Activated naive CD4-positive, alpha-beta T cell treated with anti-CD3 and anti-CD28 coated beads, Interleukin-2, amount 10 ng/mL, durations not matched to agents 5 hours and 36 hours (primary cell): ENCODE data around the gene C1orf56. TPM values are rescaled to one million over a fixed set of nuclear protein-coding genes. Genes with fewer than 3 reads are reported as not detected.

ENCODE experiments used
- total RNA-seq, 2 experiments: library from RNA; stranded (reverse); gene quantifications; one replicate each; pipeline ENCODE4 v1.2.3, GENCODE V29; 2021

Gene C1orf56
- 1 to 10 TPM; 1.2 to 1.4 TPM for total RNA-seq

GRCh38 chr1:151047591-151047924 lies at the start of gene C1orf56:
TSS of gene C1orf56 (plus strand) at chr1:151047751. CDS start at chr1:151047848, 97 bp downstream.

GRCh38 chr1:151006327-151007052 lies 41.1 kb upstream of the C1orf56 start, which contains the start of gene MINDY1:
TSS of gene MINDY1 (minus strand) at chr1:151006902. CDS start at chr1:151002617, 4,285 bp downstream.

GRCh38 chr1:151008244-151009205 lies 39.0 kb upstream of the C1orf56 start, which contains the start of gene PRUNE1:
TSS of gene PRUNE1 (plus strand) at chr1:151008449. CDS start at chr1:151008633, 184 bp downstream.

GRCh38 chr1:151036356-151036755 lies 11.2 kb upstream of the C1orf56 start, which contains the start of gene BNIPL:
TSS of gene BNIPL (plus strand) at chr1:151036586. CDS start at chr1:151036726, 140 bp downstream.

GRCh38 chr1:151059109-151060006 lies 11.8 kb downstream of the C1orf56 start, which contains the start of gene CDC42SE1:
TSS of gene CDC42SE1 (minus strand) at chr1:151059622. CDS start at chr1:151055730, 3,892 bp downstream.

GRCh38 chr1:151060007-151060656 lies 12.6 kb downstream of the C1orf56 start, which contains the start of gene MLLT11:
TSS of gene MLLT11 (plus strand) at chr1:151060397. CDS start at chr1:151067225, 6,828 bp downstream.

GRCh38 chr1:151070474-151071276 lies 23.1 kb downstream of the C1orf56 start, which contains the start of gene GABPB2:
TSS of gene GABPB2 (plus strand) at chr1:151070761. CDS start at chr1:151088190, 17,429 bp downstream.

Other genes starting within 250 kb of the C1orf56 start
- gene CTSK, start 239.5 kb upstream of the C1orf56 start, total RNA-seq = 1 to 10 TPM; 6.3 to 6.9 TPM
- gene ARNT, start 171.2 kb upstream of the C1orf56 start, total RNA-seq = 10 to 100 TPM; 49.0 to 50.1 TPM
- not detected for gene CTXND2, start 160.6 kb upstream of the C1orf56 start, total RNA-seq
- gene SETDB1, start 121.4 kb upstream of the C1orf56 start, total RNA-seq = 10 to 100 TPM; 53.5 to 59.7 TPM
- gene CERS2, start 72.9 kb upstream of the C1orf56 start, total RNA-seq = 100 to 1,000 TPM; 152 to 153 TPM
- not detected for gene ANXA9, start 65.5 kb upstream of the C1orf56 start, total RNA-seq
- gene MINDY1, start 40.8 kb upstream of the C1orf56 start, total RNA-seq = 10 to 100 TPM; 37.4 to 37.7 TPM
- gene PRUNE1, start 39.3 kb upstream of the C1orf56 start, total RNA-seq = 10 to 100 TPM; 18.5 to 20.5 TPM
- gene BNIPL, start 11.2 kb upstream of the C1orf56 start, total RNA-seq = 1 to 10 TPM; 1.0 to 1.1 TPM
- 100 to 1,000 TPM; 362 to 368 TPM for gene CDC42SE1, start 11.9 kb downstream of the C1orf56 start, total RNA-seq
- 1 to 10 TPM; 4.0 to 4.1 TPM for gene MLLT11, start 12.6 kb downstream of the C1orf56 start, total RNA-seq
- 10 to 100 TPM; 27.7 to 30.6 TPM for gene GABPB2, start 23.0 kb downstream of the C1orf56 start, total RNA-seq
- gene SEMA6C, start 98.9 kb downstream of the C1orf56 start, total RNA-seq = 1 to 10 TPM; 3.6 to 3.8 TPM
- 10 to 100 TPM; 41.8 to 42.4 TPM for gene TNFAIP8L2, start 108.9 kb downstream of the C1orf56 start, total RNA-seq
- gene LYSMD1, start 118.2 kb downstream of the C1orf56 start, total RNA-seq = 1 to 10 TPM; 2.7 to 3.1 TPM
- gene SCNM1, start 118.4 kb downstream of the C1orf56 start, total RNA-seq = 10 to 100 TPM; 59.5 to 61.1 TPM
- 1 to 10 TPM; 3.2 to 4.4 TPM for gene TMOD4, start 128.2 kb downstream of the C1orf56 start, total RNA-seq
- gene VPS72, start 142.4 kb downstream of the C1orf56 start, total RNA-seq = 10 to 100 TPM; 74.6 to 77.0 TPM
- 10 to 100 TPM; 57.7 to 59.3 TPM for gene PIP5K1A, start 150.8 kb downstream of the C1orf56 start, total RNA-seq
- gene PSMD4, start 207.0 kb downstream of the C1orf56 start, total RNA-seq = 100 to 1,000 TPM; 163 to 173 TPM
- gene ZNF687, start 234.5 kb downstream of the C1orf56 start, total RNA-seq = 10 to 100 TPM; 27.7 to 27.9 TPM